Fibroblast of pulmonary artery (primary cell): Measurements from ENCODE around the gene GALNTL6.

Source experiments
- DNase-seq: peaks from one replicate; pipeline ENCODE4 v3.0.0-alpha.2; 2010; ENCODE audit warnings: low read depth
- H3K4me3 ChIP-seq: replicated peaks from 2 replicates; pipeline ENCODE4 v1.5.1; 2011; ENCODE audit warnings: low read depth, mild to moderate bottlenecking, control low read depth, low read length, moderate library complexity
- CTCF ChIP-seq: IDR thresholded peaks from 2 replicates; pipeline ENCODE4 v1.5.1; 2011; ENCODE audit warnings: mild to moderate bottlenecking, control low read depth, low read length, inconsistent platforms; ENCODE audit errors: missing control alignments

GALNTL6 gene

GRCh38 chr4:172481802-172482508 lies 668.8 kb downstream of the GALNTL6 start:
- no peak for DNase-seq
- H3K4me3 ChIP-seq = no peak overlapping the region
- TF ChIP-seq CTCF = no peak

DNA sequence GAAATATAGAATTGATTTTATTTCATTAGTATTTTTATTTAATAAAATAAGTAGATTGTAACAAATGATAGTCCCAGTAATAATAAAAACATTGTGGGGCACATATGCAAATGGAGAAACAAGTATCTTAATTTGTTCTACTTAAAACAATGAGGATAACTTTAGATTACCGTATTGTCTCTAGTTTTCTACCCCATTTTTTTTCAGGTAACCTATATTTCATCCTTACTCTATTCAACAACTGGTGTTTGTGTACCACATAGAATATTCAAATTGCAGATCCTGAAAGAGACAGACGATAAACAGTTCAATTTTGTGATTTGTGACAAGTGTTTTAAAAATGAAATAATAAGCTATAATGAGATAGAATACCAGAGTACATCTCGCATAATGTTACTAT lies 671.8 kb downstream of the GALNTL6 start:
- no peak overlapping the region for H3K4me3 ChIP-seq
- no peak for DNase-seq
- TF ChIP-seq CTCF = no peak

DNA sequence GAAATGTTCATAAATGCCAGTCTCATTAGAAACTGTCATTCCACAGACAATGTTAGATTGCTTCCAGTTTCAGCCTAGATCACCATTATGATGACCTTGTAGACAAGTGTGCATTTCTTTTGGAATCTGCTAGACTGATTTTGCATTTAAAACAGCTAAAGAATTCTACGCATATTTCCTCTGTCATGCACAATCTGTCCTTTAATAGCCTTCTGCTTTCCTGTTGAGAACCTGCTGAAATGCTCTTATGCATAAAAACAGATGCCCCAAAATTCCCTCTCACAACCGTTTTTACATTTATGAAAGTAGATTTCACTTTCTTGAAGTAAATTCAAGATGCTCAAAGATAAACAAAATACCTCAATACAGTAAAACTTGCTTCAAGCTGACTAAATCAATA lies 673.3 kb downstream of the GALNTL6 start:
- no peak overlapping the region for H3K4me3 ChIP-seq

DNA sequence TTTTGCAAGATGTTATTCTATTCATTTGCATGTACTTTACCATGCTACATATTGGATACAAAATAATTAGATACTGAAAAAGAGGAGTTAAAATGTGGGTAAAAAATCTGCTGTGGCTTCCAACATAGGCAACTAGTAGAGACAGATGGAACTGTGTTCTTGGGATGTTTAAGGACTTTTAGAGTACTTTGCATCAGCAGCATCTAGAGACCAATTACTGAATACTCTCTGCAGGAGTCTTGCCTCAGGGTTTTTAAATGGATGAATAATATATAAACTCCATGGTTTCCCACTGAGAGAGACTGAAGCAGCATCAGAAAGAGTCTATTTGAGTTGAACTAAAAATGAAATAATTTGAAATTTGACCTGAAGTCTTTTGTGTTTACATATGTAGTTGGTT lies 676.7 kb downstream of the GALNTL6 start:
- no peak overlapping the region for H3K4me3 ChIP-seq
- no peak for DNase-seq
- TF ChIP-seq CTCF = no peak

More for the DNA sequence above, 673.3 kb downstream of the GALNTL6 start:
- no peak for DNase-seq
- TF ChIP-seq CTCF = no peak

- no peak overlapping the region for H3K4me3 ChIP-seq
- no peak for DNase-seq
- no peak for TF ChIP-seq CTCF
These were observed 682.6 kb downstream of the GALNTL6 start for GRCh38 chr4:172495769-172496168.

DNA sequence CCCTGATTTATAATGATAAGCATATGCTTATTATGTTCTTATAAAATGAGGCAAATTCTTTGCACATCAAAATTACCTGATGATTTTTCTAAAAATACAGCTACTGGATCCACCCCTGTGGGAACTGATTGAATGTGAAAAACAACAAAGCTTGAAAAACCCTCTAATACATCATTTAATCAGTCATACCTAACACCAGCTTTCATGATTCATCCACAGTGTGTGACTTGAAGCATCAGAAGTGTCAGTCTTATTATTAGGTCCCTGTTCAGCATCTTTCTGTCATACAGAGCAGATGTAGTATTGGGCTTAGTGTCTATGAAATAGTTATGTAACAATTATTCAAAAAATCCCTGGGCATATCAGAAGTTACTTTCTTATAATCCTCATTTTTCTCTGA lies 684.1 kb downstream of the GALNTL6 start:
- H3K4me3 ChIP-seq = no peak overlapping the region
- TF ChIP-seq CTCF = no peak
- DNase-seq = no peak

- TF ChIP-seq CTCF = no peak
- no peak overlapping the region for H3K4me3 ChIP-seq
- DNase-seq = no peak
These were observed 700.8 kb downstream of the GALNTL6 start for GRCh38 chr4:172514011-172514410.
